ENCODE measurements around the gene MT1X.

DNA sequence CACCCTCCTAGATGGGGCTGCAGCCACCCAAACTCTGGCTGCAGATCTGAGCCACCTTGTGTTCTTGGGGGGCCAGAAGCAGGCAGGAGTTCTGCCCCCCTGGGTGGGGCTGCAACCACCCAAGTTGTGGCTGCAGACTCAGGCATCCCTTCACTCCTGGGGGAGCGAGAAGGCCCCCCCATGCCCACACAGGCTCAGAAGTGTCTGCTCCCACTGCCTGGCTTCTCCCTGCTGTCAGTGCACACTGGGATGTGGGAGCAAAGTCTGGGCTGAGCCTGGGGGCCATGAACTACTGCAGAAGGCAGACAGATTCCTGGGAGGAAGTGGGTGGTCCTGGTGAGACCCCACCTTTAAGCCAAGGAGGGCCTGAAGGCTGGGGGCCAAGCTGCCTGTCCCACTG lies 13.0 kb downstream of the MT1X start:
- TF ChIP-seq, protein P1, sequence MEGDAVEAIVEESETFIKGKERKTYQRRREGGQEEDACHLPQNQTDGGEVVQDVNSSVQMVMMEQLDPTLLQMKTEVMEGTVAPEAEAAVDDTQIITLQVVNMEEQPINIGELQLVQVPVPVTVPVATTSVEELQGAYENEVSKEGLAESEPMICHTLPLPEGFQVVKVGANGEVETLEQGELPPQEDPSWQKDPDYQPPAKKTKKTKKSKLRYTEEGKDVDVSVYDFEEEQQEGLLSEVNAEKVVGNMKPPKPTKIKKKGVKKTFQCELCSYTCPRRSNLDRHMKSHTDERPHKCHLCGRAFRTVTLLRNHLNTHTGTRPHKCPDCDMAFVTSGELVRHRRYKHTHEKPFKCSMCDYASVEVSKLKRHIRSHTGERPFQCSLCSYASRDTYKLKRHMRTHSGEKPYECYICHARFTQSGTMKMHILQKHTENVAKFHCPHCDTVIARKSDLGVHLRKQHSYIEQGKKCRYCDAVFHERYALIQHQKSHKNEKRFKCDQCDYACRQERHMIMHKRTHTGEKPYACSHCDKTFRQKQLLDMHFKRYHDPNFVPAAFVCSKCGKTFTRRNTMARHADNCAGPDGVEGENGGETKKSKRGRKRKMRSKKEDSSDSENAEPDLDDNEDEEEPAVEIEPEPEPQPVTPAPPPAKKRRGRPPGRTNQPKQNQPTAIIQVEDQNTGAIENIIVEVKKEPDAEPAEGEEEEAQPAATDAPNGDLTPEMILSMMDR (conservative IDR thresholded peaks at IDR 0.05; ENCODE audit: low read length): no peak
- TF ChIP-seq EZH2phosphoT487 (IDR thresholded peaks at IDR 0.05; ENCODE audit: borderline replicate concordance): no peak
